ENCODE data around the gene RAB26. TPM values are rescaled to one million over a fixed set of nuclear protein-coding genes. Genes with fewer than 3 reads are reported as not detected.

Gene RAB26
- polyA plus RNA-seq, 1 donor (not counting 4 experiments of a cell fraction or from before 2014, with no cell fraction given) = 0.58 TPM

DNA sequence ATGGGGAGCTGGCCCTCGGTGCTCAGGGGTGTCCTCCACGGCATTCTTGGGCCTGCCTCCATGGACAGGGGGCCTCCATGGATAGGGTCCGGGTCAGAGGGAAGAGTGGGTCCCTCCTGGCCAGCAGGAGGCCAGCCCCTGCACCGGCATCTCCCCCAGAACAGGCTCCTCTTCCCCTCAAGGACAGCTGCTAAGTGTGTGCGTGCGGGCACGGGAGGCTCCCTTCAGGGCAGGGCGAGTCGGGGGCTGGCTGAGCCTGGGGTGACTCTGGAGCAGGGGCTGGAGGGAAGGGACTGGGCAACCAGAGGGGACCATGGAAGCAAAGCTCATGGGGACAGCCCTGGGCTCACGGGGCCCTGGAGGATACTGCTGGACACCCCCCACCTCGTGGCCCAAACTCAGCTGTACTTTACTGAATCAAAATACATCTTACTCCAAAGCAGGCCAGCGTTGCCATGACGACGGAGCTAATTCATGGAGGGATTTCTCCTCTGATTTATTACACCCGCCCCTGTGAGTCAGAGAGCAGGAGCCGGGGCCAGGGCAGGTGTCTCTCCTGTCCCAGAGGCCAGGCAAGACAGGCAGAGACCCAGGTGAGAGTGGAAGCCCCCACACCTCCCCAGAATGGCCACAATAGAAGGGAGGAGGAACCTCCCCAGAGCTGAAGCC lies 45.9 kb downstream of the RAB26 start:
- Histone ChIP-seq H3K9me3 (ENCODE audit: control insufficient read depth, low read depth, low read length) (no peaks in the 10 kb centered on the region), H3K27ac (ENCODE audit: control insufficient read depth, insufficient read depth, low read length) (no peak overlapping the region), H3K9me1 (ENCODE audit: control insufficient read depth, extremely low read depth, insufficient read depth, low read length) (no peaks in the 10 kb centered on the region), H3K4me1 (ENCODE audit: control insufficient read depth, extremely low read depth, insufficient read depth, low read length) (peaks cover 19% of the 10 kb centered on the region), H3K4me2 (ENCODE audit: control insufficient read depth, extremely low read depth, insufficient read depth, low read depth, low read length) (no peak overlapping the region), H4K20me1 (ENCODE audit: control insufficient read depth, extremely low read depth, insufficient read depth, low read length) (no peaks in the 10 kb centered on the region), H3K27me3 (ENCODE audit: control insufficient read depth, extremely low read depth, insufficient read depth, low read length) (peaks cover 38% of the 10 kb centered on the region), H3K4me3 (ENCODE audit: control insufficient read depth in 2 of 3, extremely low read depth in 1 of 3, insufficient read depth in 2 of 3, low read depth in 1 of 3, low read length in 3 of 3) (no peak overlapping the region), H2AFZ (ENCODE audit: control insufficient read depth, low read length) (no peak overlapping the region), H3K9ac (ENCODE audit: control insufficient read depth, extremely low read depth, insufficient read depth, low read length) (no peak overlapping the region), H3K79me2 (ENCODE audit: control insufficient read depth, insufficient read depth, low read length) (no peaks in the 10 kb centered on the region), H3K36me3 (ENCODE audit: control insufficient read depth in 2 of 2, extremely low read depth in 1 of 2, insufficient read depth in 2 of 2, low read length in 2 of 2) (no peaks in the 10 kb centered on the region)
- TF ChIP-seq EZH2 (IDR thresholded peaks at IDR 0.05; ENCODE audit: low read length) = no peak
- TF ChIP-seq, protein P1, sequence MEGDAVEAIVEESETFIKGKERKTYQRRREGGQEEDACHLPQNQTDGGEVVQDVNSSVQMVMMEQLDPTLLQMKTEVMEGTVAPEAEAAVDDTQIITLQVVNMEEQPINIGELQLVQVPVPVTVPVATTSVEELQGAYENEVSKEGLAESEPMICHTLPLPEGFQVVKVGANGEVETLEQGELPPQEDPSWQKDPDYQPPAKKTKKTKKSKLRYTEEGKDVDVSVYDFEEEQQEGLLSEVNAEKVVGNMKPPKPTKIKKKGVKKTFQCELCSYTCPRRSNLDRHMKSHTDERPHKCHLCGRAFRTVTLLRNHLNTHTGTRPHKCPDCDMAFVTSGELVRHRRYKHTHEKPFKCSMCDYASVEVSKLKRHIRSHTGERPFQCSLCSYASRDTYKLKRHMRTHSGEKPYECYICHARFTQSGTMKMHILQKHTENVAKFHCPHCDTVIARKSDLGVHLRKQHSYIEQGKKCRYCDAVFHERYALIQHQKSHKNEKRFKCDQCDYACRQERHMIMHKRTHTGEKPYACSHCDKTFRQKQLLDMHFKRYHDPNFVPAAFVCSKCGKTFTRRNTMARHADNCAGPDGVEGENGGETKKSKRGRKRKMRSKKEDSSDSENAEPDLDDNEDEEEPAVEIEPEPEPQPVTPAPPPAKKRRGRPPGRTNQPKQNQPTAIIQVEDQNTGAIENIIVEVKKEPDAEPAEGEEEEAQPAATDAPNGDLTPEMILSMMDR (optimal IDR thresholded peaks at IDR 0.05 in 1 of 3, IDR thresholded peaks at IDR 0.05 in 1 of 3, conservative IDR thresholded peaks at IDR 0.05 in 1 of 3; ENCODE audit: extremely low read depth in 1 of 3, insufficient read depth in 2 of 3, low read length in 3 of 3) = no peak
- dilution Hi-C loops (cut with MboI; ENCODE audit: extremely low pct_ligation_motif_present, low sequenced_read_pairs) = no loop called here
- DNase-seq (ENCODE audit: low read depth, low spot score) = no peak
- FAIRE-seq = no peak

DNA sequence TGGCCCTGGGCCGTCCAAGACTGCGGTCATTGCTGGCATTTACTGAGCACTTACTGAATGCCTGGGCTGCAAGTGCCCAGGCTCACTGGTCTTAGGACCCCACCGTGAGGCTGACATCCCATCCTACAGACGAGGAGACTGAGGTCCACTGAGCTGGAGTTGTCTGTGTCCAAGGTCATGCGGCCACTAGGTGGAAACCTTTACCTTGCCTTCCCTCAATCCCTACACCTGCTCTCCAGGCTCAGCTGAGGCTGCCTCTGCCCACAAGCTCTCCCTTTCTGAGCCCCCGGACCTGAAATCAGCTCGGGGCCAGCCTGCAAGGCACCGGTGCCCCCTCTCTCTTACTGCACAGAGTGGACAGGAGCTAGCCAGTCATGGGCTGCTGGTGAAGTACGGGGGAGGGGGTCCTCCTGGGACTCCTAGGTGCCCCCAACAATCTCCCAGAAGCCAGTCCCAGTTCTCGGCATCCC lies 46.5 kb downstream of the RAB26 start:
- dilution Hi-C loops (cut with MboI; ENCODE audit: extremely low pct_ligation_motif_present, low sequenced_read_pairs) = no loop called here
- DNase-seq (ENCODE audit: low read depth, low spot score) = no peak
- Histone ChIP-seq H3K27me3 (ENCODE audit: control insufficient read depth, extremely low read depth, insufficient read depth, low read length) (peaks cover 38% of the 10 kb centered on the region), H4K20me1 (ENCODE audit: control insufficient read depth, extremely low read depth, insufficient read depth, low read length) (no peaks in the 10 kb centered on the region), H2AFZ (ENCODE audit: control insufficient read depth, low read length) (no peak overlapping the region), H3K36me3 (ENCODE audit: control insufficient read depth in 2 of 2, extremely low read depth in 1 of 2, insufficient read depth in 2 of 2, low read length in 2 of 2) (no peaks in the 10 kb centered on the region), H3K4me2 (ENCODE audit: control insufficient read depth, extremely low read depth, insufficient read depth, low read depth, low read length) (no peak overlapping the region), H3K27ac (ENCODE audit: control insufficient read depth, insufficient read depth, low read length) (no peak overlapping the region), H3K9ac (ENCODE audit: control insufficient read depth, extremely low read depth, insufficient read depth, low read length) (no peak overlapping the region), H3K79me2 (ENCODE audit: control insufficient read depth, insufficient read depth, low read length) (no peaks in the 10 kb centered on the region), H3K9me3 (ENCODE audit: control insufficient read depth, low read depth, low read length) (no peaks in the 10 kb centered on the region), H3K4me1 (ENCODE audit: control insufficient read depth, extremely low read depth, insufficient read depth, low read length) (peaks cover 19% of the 10 kb centered on the region), H3K9me1 (ENCODE audit: control insufficient read depth, extremely low read depth, insufficient read depth, low read length) (no peaks in the 10 kb centered on the region), H3K4me3 (ENCODE audit: control insufficient read depth in 2 of 3, extremely low read depth in 1 of 3, insufficient read depth in 2 of 3, low read depth in 1 of 3, low read length in 3 of 3) (no peak overlapping the region)
- peak; percentile 59 for FAIRE-seq
- TF ChIP-seq, protein P1 (optimal IDR thresholded peaks at IDR 0.05 in 1 of 3, IDR thresholded peaks at IDR 0.05 in 1 of 3, conservative IDR thresholded peaks at IDR 0.05 in 1 of 3; ENCODE audit: extremely low read depth in 1 of 3, insufficient read depth in 2 of 3, low read length in 3 of 3) = peak; percentile 74 to 91 (median 76)
- no peak for TF ChIP-seq EZH2 (IDR thresholded peaks at IDR 0.05; ENCODE audit: low read length)
